Neural progenitor cell (in vitro differentiated cells): ENCODE measurements around the gene INSM1. TPM values are rescaled to one million over a fixed set of nuclear protein-coding genes. Genes with fewer than 3 reads are reported as not detected.
A peak's percentile ranks its signal among the peaks of the same experiment; 100 is the strongest.

Experiments
- DNase-seq: peaks from one replicate; pipeline ENCODE4 v3.0.0-alpha.2; 2016; ENCODE audit warnings: low spot score
- H2AFZ ChIP-seq: fragments of 200-600 bp; sonication (generic); replicated peaks from 2 replicates; pipeline ENCODE4 v1.6.1; 2016; ENCODE audit warnings: antibody characterized with exemption
- H3F3A ChIP-seq: fragments of 200-600 bp; sonication (generic); 2 replicates; pipeline ENCODE4 v1.6.1; 2016; ENCODE audit warnings: antibody characterized with exemption, low read depth
- H3K27ac ChIP-seq: fragments of 200-600 bp; sonication (generic); 2 replicates; pipeline ENCODE4 v1.5.1; 2016; ENCODE audit warnings: mild to moderate bottlenecking
- H3K27me3 ChIP-seq: fragments of 200-600 bp; sonication (generic); 2 replicates; pipeline ENCODE4 v1.6.1; 2016; ENCODE audit warnings: mild to moderate bottlenecking, moderate library complexity
- H3K36me3 ChIP-seq: fragments of 200-600 bp; sonication (generic); 2 replicates; pipeline ENCODE4 v1.5.1; 2016
- H3K4me1 ChIP-seq: fragments of 200-600 bp; sonication (generic); 2 replicates; pipeline ENCODE4 v1.6.1; 2016; ENCODE audit warnings: mixed run types
- H3K4me2 ChIP-seq: fragments of 200-600 bp; sonication (generic); 2 replicates; pipeline ENCODE4 v1.6.1; 2016
- H3K4me3 ChIP-seq: fragments of 200-600 bp; sonication (generic); 2 replicates; pipeline ENCODE4 v1.5.1; 2016
- H3K79me2 ChIP-seq: fragments of 200-600 bp; sonication (generic); 2 replicates; pipeline ENCODE4 v1.6.1; 2016; ENCODE audit warnings: low read depth
- H3K9ac ChIP-seq: fragments of 200-600 bp; sonication (generic); 2 replicates; pipeline ENCODE4 v1.6.1; 2016
- H3K9me3 ChIP-seq: fragments of 200-600 bp; sonication (generic); 2 replicates; pipeline ENCODE4 v1.5.1; 2016; ENCODE audit warnings: low read depth
- H4K20me1 ChIP-seq: fragments of 200-600 bp; sonication (generic); 2 replicates; pipeline ENCODE4 v1.6.1; 2016; ENCODE audit warnings: low read depth
- H3K27ac Mint-ChIP-seq: 3 replicates; pipeline ENCODE4 v1.8.0; 2021; ENCODE audit warnings: mixed read lengths
- H3K27me3 Mint-ChIP-seq: 2 replicates; pipeline ENCODE4 v1.8.0; 2022; ENCODE audit warnings: low read depth, mild to moderate bottlenecking, inconsistent platforms, moderate library complexity, mixed read lengths; ENCODE audit not compliant: insufficient read depth
- H3K36me3 Mint-ChIP-seq: 3 replicates; pipeline ENCODE4 v1.8.0; 2021; ENCODE audit warnings: mixed read lengths
- H3K4me1 Mint-ChIP-seq: 3 replicates; pipeline ENCODE4 v1.8.0; 2021; ENCODE audit warnings: mixed read lengths
- H3K4me3 Mint-ChIP-seq: 3 replicates; pipeline ENCODE4 v1.8.0; 2021; ENCODE audit warnings: mild to moderate bottlenecking, moderate library complexity, mixed read lengths
- H3K9me3 Mint-ChIP-seq: 3 replicates; pipeline ENCODE4 v1.8.0; 2020; ENCODE audit warnings: mixed read lengths
- CTCF ChIP-seq: fragments of 200-600 bp; sonication (generic); IDR thresholded peaks from 2 replicates; pipeline ENCODE4 v1.5.1; 2017; ENCODE audit warnings: antibody characterized with exemption, mild to moderate bottlenecking
- EZH2 ChIP-seq: fragments of 200-600 bp; sonication (generic); IDR thresholded peaks from 2 replicates; pipeline ENCODE4 v1.6.1; 2017; ENCODE audit warnings: antibody characterized with exemption, mild to moderate bottlenecking, moderate library complexity
- EZH2phosphoT487 ChIP-seq: fragments of 200-600 bp; sonication (generic); IDR thresholded peaks from 2 replicates; pipeline ENCODE4 v1.6.1; 2017; ENCODE audit warnings: antibody characterized with exemption
- total RNA-seq: library from RNA; depleted of rRNA; stranded (reverse); fragments of >200 nt; gene quantifications from 2 replicates; pipeline ENCODE4 v1.2.3, GENCODE V29; 2015; ENCODE audit warnings: low replicate concordance

INSM1 gene
- total RNA-seq, 1 donor from 2014 or later = 0.41 TPM

GRCh38 chr20:20406306-20406705 lies 38.4 kb downstream of the INSM1 start:
- Histone ChIP-seq H3K4me3 (no peak overlapping the region), H3K4me2 (no peak overlapping the region), H3F3A (peaks cover 6% of the 10 kb centered on the region), H4K20me1 (peaks cover 3% of the 10 kb centered on the region), H3K9me3 (no peaks in the 10 kb centered on the region), H3K27ac (no peak overlapping the region), H2AFZ (no peak overlapping the region), H3K36me3 (no peaks in the 10 kb centered on the region), H3K27me3 (no peaks in the 10 kb centered on the region), H3K9ac (no peak overlapping the region), H3K79me2 (no peaks in the 10 kb centered on the region), H3K4me1 (peaks cover 20% of the 10 kb centered on the region)
- H3K9me3 Mint-ChIP-seq = no peaks in the 10 kb centered on the region
- H3K4me1 Mint-ChIP-seq = peaks cover 30% of the 10 kb centered on the region
- peaks cover 10% of the 10 kb centered on the region for H3K27me3 Mint-ChIP-seq
- no peak for DNase-seq
- no peak overlapping the region for H3K4me3 Mint-ChIP-seq
- TF ChIP-seq CTCF (no peak), EZH2phosphoT487 (no peak), EZH2 (no peak)
- H3K27ac Mint-ChIP-seq = no peak overlapping the region
- no peaks in the 10 kb centered on the region for H3K36me3 Mint-ChIP-seq

- Histone ChIP-seq H3K9ac (no peak overlapping the region), H3K9me3 (no peaks in the 10 kb centered on the region), H3K27ac (no peak overlapping the region), H3K4me1 (peaks cover 39% of the 10 kb centered on the region), H2AFZ (no peak overlapping the region), H3K79me2 (no peaks in the 10 kb centered on the region), H3K27me3 (no peaks in the 10 kb centered on the region), H3F3A (peaks cover 25% of the 10 kb centered on the region), H3K4me2 (no peak overlapping the region), H4K20me1 (peaks cover 13% of the 10 kb centered on the region), H3K36me3 (no peaks in the 10 kb centered on the region), H3K4me3 (no peak overlapping the region)
- Mint-ChIP-seq H3K36me3 (no peaks in the 10 kb centered on the region), H3K9me3 (no peaks in the 10 kb centered on the region), H3K27me3 (peaks cover 12% of the 10 kb centered on the region), H3K4me1 (peaks cover 49% of the 10 kb centered on the region), H3K4me3 (no peak overlapping the region), H3K27ac (no peak overlapping the region)
- DNase-seq = peak; percentile 18
- TF ChIP-seq CTCF (peak; percentile 55), EZH2phosphoT487 (no peak)
Measured at GRCh38 chr20:20407891-20408805, 40.2 kb downstream of the INSM1 start.

- no peak for DNase-seq
- peaks cover 51% of the 10 kb centered on the region for H3K4me1 ChIP-seq
- H2AFZ ChIP-seq = no peak overlapping the region
- H3K4me3 ChIP-seq = no peak overlapping the region
- H3F3A ChIP-seq = peaks cover 35% of the 10 kb centered on the region
- Mint-ChIP-seq H3K36me3 (no peaks in the 10 kb centered on the region), H3K27me3 (peaks cover 12% of the 10 kb centered on the region), H3K4me1 (peaks cover 60% of the 10 kb centered on the region), H3K4me3 (no peak overlapping the region), H3K27ac (no peak overlapping the region), H3K9me3 (no peaks in the 10 kb centered on the region)
- no peaks in the 10 kb centered on the region for H3K9me3 ChIP-seq
- no peaks in the 10 kb centered on the region for H3K36me3 ChIP-seq
- H3K9ac ChIP-seq = no peak overlapping the region
- H4K20me1 ChIP-seq = peaks cover 13% of the 10 kb centered on the region
- H3K4me2 ChIP-seq = no peak overlapping the region
- no peak for TF ChIP-seq CTCF
- no peak for TF ChIP-seq EZH2phosphoT487
- no peak for TF ChIP-seq EZH2
- H3K27ac ChIP-seq = no peak overlapping the region
- no peaks in the 10 kb centered on the region for H3K27me3 ChIP-seq
- H3K79me2 ChIP-seq = no peaks in the 10 kb centered on the region
Measured at GRCh38 chr20:20409331-20409730, 41.4 kb downstream of the INSM1 start.
